Right lobe of liver (tissue), 4 donors: ENCODE measurements around the gene NMNAT2.

Experiments
- POLR2A ChIP-seq: fragments of 450-650 bp; IDR thresholded peaks from one replicate; pipeline ENCODE4 v1.6.1; 2017; ENCODE audit warnings: antibody characterized with exemption, mild to moderate bottlenecking
- TF ChIP-seq, protein P1 (sequence below), 4 donors: fragments of 200-600 bp in 3 of 4; fragments of 450-650 bp in 1 of 4; IDR thresholded peaks; one replicate each; pipeline versions ENCODE4 v1.5.1 to v1.8.0; 2016 to 2022; ENCODE audit warnings: antibody characterized with exemption in 4 of 4, mild to moderate bottlenecking in 2 of 4
- donor health status: DM: no; HTN: no; CAD: no.
- donor health status: DM: no; HTN: no; CAD: no.
- donor health status: DM: no; HTN: yes; CAD: no.

DNA sequence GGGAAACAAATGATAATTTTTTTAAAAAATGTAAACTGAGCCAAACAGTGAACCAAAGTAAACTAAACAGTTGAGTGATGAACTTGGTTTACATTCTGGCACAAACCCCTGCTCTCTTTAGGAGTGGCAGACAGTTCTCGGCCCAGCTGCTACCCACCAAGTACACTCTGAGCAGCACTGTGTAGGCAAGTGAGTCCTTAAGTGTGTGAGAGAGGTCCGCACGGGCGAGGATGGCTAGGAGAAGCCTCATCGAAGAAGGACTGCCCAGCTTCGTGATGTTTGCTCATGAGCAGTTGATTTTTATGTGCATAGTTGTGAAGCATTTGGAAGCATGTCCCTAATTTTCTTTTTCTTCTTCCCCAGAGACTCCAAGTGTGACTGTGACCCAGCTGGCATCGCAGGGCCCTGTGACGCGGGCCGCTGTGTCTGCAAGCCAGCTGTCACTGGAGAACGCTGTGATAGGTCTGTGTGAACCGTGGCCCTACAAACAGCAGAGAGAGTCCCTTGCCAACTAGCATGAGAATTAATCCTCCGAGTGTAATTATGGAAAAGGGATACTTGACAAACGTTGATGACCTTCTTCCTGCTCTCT is 200.1 kb downstream of the NMNAT2 start:
- TF ChIP-seq, protein P1, sequence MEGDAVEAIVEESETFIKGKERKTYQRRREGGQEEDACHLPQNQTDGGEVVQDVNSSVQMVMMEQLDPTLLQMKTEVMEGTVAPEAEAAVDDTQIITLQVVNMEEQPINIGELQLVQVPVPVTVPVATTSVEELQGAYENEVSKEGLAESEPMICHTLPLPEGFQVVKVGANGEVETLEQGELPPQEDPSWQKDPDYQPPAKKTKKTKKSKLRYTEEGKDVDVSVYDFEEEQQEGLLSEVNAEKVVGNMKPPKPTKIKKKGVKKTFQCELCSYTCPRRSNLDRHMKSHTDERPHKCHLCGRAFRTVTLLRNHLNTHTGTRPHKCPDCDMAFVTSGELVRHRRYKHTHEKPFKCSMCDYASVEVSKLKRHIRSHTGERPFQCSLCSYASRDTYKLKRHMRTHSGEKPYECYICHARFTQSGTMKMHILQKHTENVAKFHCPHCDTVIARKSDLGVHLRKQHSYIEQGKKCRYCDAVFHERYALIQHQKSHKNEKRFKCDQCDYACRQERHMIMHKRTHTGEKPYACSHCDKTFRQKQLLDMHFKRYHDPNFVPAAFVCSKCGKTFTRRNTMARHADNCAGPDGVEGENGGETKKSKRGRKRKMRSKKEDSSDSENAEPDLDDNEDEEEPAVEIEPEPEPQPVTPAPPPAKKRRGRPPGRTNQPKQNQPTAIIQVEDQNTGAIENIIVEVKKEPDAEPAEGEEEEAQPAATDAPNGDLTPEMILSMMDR (IDR thresholded peaks at IDR 0.05): no peak
- TF ChIP-seq POLR2A: no peak
